NCI-H1105 (cell line): ENCODE measurements around the gene TNIP3.
"Not testable (repeated sequence)": the region's sequence is repeated elsewhere in the genome, so short reads cannot be mapped to it uniquely, and the experiment has no call there.

Experiments used
- DNase-seq: peaks from one replicate; lab custom pipeline; 2025; lab: John Stamatoyannopoulos, UW

Gene TNIP3

GRCh38 chr4:121177246-121178137 is 13.4 kb upstream of the TNIP3 start:
- no peak for DNase-seq

GRCh38 chr4:121176082-121176934 is 12.2 kb upstream of the TNIP3 start:
- no peak for DNase-seq

- DNase-seq, result not testable (repeated sequence)
Measured at GRCh38 chr4:121171477-121171876, 7.4 kb upstream of the TNIP3 start.

DNA sequence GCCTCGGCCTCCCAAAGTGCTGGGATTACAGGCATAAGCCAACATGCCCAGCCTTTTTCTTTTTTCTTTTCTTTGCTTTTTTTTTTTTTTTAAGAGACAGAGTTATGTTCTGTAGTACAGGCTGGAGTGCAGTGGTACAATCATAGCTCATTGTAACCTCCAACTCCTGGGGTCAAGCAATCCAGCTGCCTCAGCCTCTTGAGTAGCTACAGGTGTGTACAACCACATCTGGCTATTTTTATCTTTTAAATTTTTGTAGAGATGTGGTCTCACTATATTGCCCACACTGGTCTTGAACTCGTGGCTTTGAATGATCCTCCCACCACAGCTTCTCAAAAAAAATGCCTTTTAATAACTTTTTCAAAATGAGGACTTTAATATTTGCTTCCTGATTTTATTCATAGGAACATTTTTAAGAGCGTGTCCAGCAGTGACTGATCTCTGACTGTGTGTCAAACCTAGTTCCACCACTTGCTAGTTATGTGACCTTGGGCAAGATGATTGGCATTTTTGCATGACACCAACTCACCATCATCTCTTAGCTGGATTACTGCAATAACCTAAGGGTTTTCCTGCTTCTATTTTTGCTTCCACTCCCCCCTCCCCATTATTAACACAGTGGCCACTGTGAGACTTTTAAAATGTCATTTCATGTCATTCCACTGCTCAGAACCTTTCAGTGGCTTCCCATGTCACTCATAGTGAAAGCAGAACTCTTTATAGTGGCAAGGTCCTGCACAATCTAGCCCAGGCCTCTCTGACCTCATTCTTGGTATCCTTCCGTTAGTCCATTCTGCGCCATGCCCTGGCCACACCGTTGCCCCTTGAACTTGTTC is 4.5 kb upstream of the TNIP3 start:
- no peak for DNase-seq

GRCh38 chr4:121166976-121167375 is 2.9 kb upstream of the TNIP3 start:
- DNase-seq, result no peak

- DNase-seq, result no peak
Measured at GRCh38 chr4:121165206-121165605, 1.1 kb upstream of the TNIP3 start.

GRCh38 chr4:121156822-121157769 is 7.0 kb downstream of the TNIP3 start:
- no peak for DNase-seq

- no peak for DNase-seq
Measured at GRCh38 chr4:121155893-121156292, 8.2 kb downstream of the TNIP3 start.

DNA sequence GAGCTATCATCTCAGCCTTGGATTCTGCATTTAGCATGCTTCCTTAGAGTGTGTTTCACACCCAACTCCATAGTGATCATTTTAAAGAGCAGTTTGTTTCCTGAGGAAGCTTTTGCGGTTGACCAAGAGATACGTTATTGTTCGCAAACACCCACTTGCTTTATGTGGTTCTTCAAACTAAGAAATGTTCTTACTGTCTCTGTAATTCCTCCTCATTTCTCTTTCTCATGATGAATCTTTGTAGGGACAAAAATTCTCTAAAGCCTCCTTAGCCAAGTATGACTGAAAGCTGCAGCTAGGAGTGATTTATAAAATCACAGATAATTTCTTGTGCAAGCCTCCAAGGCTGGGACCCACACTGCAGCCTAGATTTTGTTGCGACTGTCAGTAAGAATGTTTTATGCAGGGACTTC is 10.0 kb downstream of the TNIP3 start:
- no peak for DNase-seq

- no peak for DNase-seq
Measured at GRCh38 chr4:121151942-121152341, 12.2 kb downstream of the TNIP3 start.

GRCh38 chr4:121150486-121150885 is 13.6 kb downstream of the TNIP3 start:
- DNase-seq, result no peak

- DNase-seq, result no peak
Measured at GRCh38 chr4:121150003-121150402, 14.1 kb downstream of the TNIP3 start.

DNA sequence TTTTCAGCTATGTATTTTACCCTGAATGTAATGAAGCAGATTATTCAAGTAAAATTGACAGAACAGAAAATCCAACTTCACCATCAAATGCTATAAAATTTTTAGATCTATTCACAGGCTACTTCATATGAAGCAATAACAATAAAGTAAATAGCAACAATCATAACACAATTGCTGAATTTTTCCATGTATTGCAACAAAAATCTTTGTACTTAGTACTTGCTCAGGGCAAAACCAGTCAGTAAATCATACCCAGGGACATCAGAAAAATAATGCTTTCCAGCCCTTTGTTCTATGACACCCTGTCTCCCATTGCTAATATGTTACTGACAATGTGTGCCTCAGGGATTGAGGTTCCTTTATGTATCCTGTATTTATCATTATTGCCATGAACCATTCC is 15.5 kb downstream of the TNIP3 start:
- no peak for DNase-seq

- DNase-seq, result no peak
Measured at GRCh38 chr4:121148000-121148399, 16.1 kb downstream of the TNIP3 start.

- DNase-seq, result no peak
Measured at GRCh38 chr4:121146530-121146929, 17.6 kb downstream of the TNIP3 start.

- DNase-seq, result no peak
Measured at GRCh38 chr4:121145430-121145829, 18.7 kb downstream of the TNIP3 start.

- no peak for DNase-seq
Measured at GRCh38 chr4:121144021-121144420, 20.1 kb downstream of the TNIP3 start.

GRCh38 chr4:121143131-121143530 is 21.0 kb downstream of the TNIP3 start:
- no peak for DNase-seq

GRCh38 chr4:121140716-121141460 is 23.2 kb downstream of the TNIP3 start:
- no peak for DNase-seq

- no peak for DNase-seq
Measured at GRCh38 chr4:121139533-121140222, 24.4 kb downstream of the TNIP3 start.
